H1 (cell line): Measurements from ENCODE around the gene RPS19. TPM values are rescaled to one million over a fixed set of nuclear protein-coding genes. Genes with fewer than 3 reads are reported as not detected.
"Not testable (repeated sequence)": the region's sequence is repeated elsewhere in the genome, so short reads cannot be mapped to it uniquely, and the experiment has no call there.

Source experiments
- CTCF ChIA-PET: fragments of 300-600 bp; sonication (Branson Sonifier 250); formaldehyde crosslinking; loops from one replicate; lab custom pipeline; 2021; ENCODE audit not compliant: partially characterized antibody; lab: Charles Lee
- POLR2A ChIA-PET: fragments of 300-600 bp; sonication (Branson Sonifier 250); formaldehyde crosslinking; loops from one replicate; lab custom pipeline; 2021; ENCODE audit warnings: inconsistent platforms; ENCODE audit not compliant: partially characterized antibody; lab: Charles Lee
- DNase-seq, 2 experiments: peaks; one replicate each; pipeline versions ENCODE4 v3.0.0 to v3.0.0-alpha.2; 2010 to 2022; ENCODE audit warnings: low spot score in 2 of 2, low read depth in 1 of 2, mixed read lengths in 1 of 2
- FAIRE-seq: peaks from 2 replicates; lab custom pipeline; 2011; peaks lifted over from hg19 to GRCh38; lab: Jason Lieb, UNC
- H2AFZ ChIP-seq: 2 replicates; pipeline ENCODE4 v1.8.1; 2012; ENCODE audit warnings: low read length, inconsistent platforms
- H2AK5ac ChIP-seq: 2 replicates; pipeline ENCODE4 v1.6.1; 2013; ENCODE audit warnings: low read depth, low read length
- H2BK120ac ChIP-seq: replicated peaks from 2 replicates; pipeline ENCODE3; 2013; ENCODE audit warnings: low read depth, low read length, inconsistent platforms
- H2BK12ac ChIP-seq: 2 replicates; pipeline ENCODE4 v1.6.1; 2013; ENCODE audit warnings: low read depth, low read length
- H2BK15ac ChIP-seq: 2 replicates; pipeline ENCODE4 v1.6.1; 2013; ENCODE audit warnings: low read length
- H2BK20ac ChIP-seq: 2 replicates; pipeline ENCODE4 v1.6.1; 2013; ENCODE audit warnings: low read length
- H2BK5ac ChIP-seq: 2 replicates; pipeline ENCODE4 v1.6.1; 2013; ENCODE audit warnings: low read depth, low read length
- H3K14ac ChIP-seq: 2 replicates; pipeline ENCODE4 v1.6.1; 2013; ENCODE audit warnings: inconsistent platforms; ENCODE audit not compliant: insufficient read length
- H3K18ac ChIP-seq: 2 replicates; pipeline ENCODE4 v1.6.1; 2013; ENCODE audit warnings: low read length; ENCODE audit errors: extremely low read depth
- H3K23ac ChIP-seq: 2 replicates; pipeline ENCODE4 v1.6.1; 2013; ENCODE audit warnings: inconsistent platforms; ENCODE audit not compliant: insufficient read length
- H3K23me2 ChIP-seq: 2 replicates; pipeline ENCODE4 v1.6.1; 2013; ENCODE audit warnings: low read depth, low read length
- H3K27ac ChIP-seq: 2 replicates; pipeline ENCODE4 v1.6.1; 2011; ENCODE audit warnings: low read depth, low read length, inconsistent platforms
- H3K27me3 ChIP-seq, 4 experiments: replicated peaks in 1 of 4; 1 replicate in 1 of 4; 2 replicates in 3 of 4; pipeline versions ENCODE4 v1.6.1 to v1.8.1; 2011 to 2013; ENCODE audit warnings: low read length in 3 of 4, mild to moderate bottlenecking in 3 of 4, inconsistent platforms in 2 of 4, mixed read lengths in 2 of 4, moderate library complexity in 1 of 4; ENCODE audit not compliant: control insufficient read depth in 3 of 4, insufficient read depth in 3 of 4; ENCODE audit errors: extremely low read depth in 1 of 4
- H3K36me3 ChIP-seq, 4 experiments: 2 replicates each; pipeline versions ENCODE4 v1.6.1 to v1.8.1; 2011 to 2013; ENCODE audit warnings: mild to moderate bottlenecking in 4 of 4, low read length in 3 of 4, moderate library complexity in 2 of 4, control low read depth in 1 of 4, inconsistent platforms in 1 of 4; ENCODE audit not compliant: insufficient read depth in 4 of 4, control insufficient read depth in 2 of 4
- H3K4ac ChIP-seq: replicated peaks from 2 replicates; pipeline ENCODE3; 2013; ENCODE audit warnings: low read length, low read depth, mixed read lengths, inconsistent platforms; ENCODE audit not compliant: insufficient read length
- H3K4me1 ChIP-seq, 4 experiments: replicated peaks in 1 of 4; 1 replicate in 1 of 4; 2 replicates in 3 of 4; pipeline versions ENCODE4 v1.6.1 to v1.8.1; 2011 to 2013; ENCODE audit warnings: low read length in 3 of 4, inconsistent platforms in 2 of 4, mixed read lengths in 1 of 4; ENCODE audit not compliant: insufficient read depth in 4 of 4, control insufficient read depth in 3 of 4
- H3K4me2 ChIP-seq, 2 experiments: 2 replicates each; pipeline versions ENCODE4 v1.6.1 to v1.8.1; 2011 to 2013; ENCODE audit warnings: low read depth in 2 of 2, low read length in 2 of 2, control low read depth in 1 of 2, inconsistent platforms in 1 of 2, mild to moderate bottlenecking in 1 of 2; ENCODE audit not compliant: insufficient read depth in 1 of 2
- H3K4me3 ChIP-seq, 4 experiments: fragments of 200-600, 300-600 bp in 1 of 4; sonication (generic), shearing (Covaris generic), sonication (Bioruptor Twin) in 1 of 4; 2 replicates each; pipeline versions ENCODE4 v1.5.1 to v1.8.1; 2011 to 2016; ENCODE audit warnings: low read length in 4 of 4, low read depth in 3 of 4, control low read depth in 2 of 4, inconsistent platforms in 2 of 4, mild to moderate bottlenecking in 2 of 4, mixed read lengths in 1 of 4, moderate library complexity in 1 of 4; ENCODE audit not compliant: insufficient read depth in 2 of 4; ENCODE audit errors: extremely low read depth in 1 of 4
- H3K56ac ChIP-seq: replicated peaks from 2 replicates; pipeline ENCODE3; 2013; ENCODE audit warnings: low read depth, mild to moderate bottlenecking, mixed read lengths, low read length, inconsistent platforms; ENCODE audit not compliant: insufficient read length
- H3K79me1 ChIP-seq: 2 replicates; pipeline ENCODE4 v1.6.1; 2013; ENCODE audit warnings: low read depth, low read length, control low read depth
- H3K79me2 ChIP-seq, 2 experiments: 2 replicates each; pipeline versions ENCODE4 v1.6.1 to v1.8.1; 2012 to 2013; ENCODE audit warnings: low read length in 2 of 2, mild to moderate bottlenecking in 2 of 2, inconsistent platforms in 1 of 2; ENCODE audit not compliant: insufficient read depth in 2 of 2, control insufficient read depth in 1 of 2
- H3K9ac ChIP-seq, 4 experiments: replicated peaks in 1 of 4; 1 replicate in 1 of 4; 2 replicates in 3 of 4; pipeline versions ENCODE4 v1.6.1 to v1.8.1; 2011 to 2013; ENCODE audit warnings: low read depth in 3 of 4, low read length in 3 of 4, control low read depth in 2 of 4, mild to moderate bottlenecking in 2 of 4, moderate library complexity in 2 of 4, inconsistent platforms in 1 of 4; ENCODE audit errors: extremely low read depth in 1 of 4
- H3K9me3 ChIP-seq, 2 experiments: 2 replicates each; pipeline versions ENCODE4 v1.6.1 to v1.8.1; 2012 to 2013; ENCODE audit warnings: mild to moderate bottlenecking in 2 of 2, moderate library complexity in 2 of 2, control low read depth in 1 of 2, inconsistent platforms in 1 of 2, low read depth in 1 of 2, low read length in 1 of 2, mixed read lengths in 1 of 2; ENCODE audit not compliant: insufficient read depth in 2 of 2
- H4K20me1 ChIP-seq, 2 experiments: replicated peaks in 1 of 2; 2 replicates each; pipeline versions ENCODE3 to v1.8.1; 2011 to 2013; ENCODE audit warnings: inconsistent platforms in 2 of 2, low read length in 2 of 2, mild to moderate bottlenecking in 1 of 2; ENCODE audit not compliant: insufficient read depth in 2 of 2, control insufficient read depth in 1 of 2
- H4K5ac ChIP-seq: 2 replicates; pipeline ENCODE4 v1.6.1; 2013; ENCODE audit warnings: low read length, low read depth, mixed read lengths, inconsistent platforms; ENCODE audit not compliant: insufficient read length
- H4K8ac ChIP-seq: 2 replicates; pipeline ENCODE4 v1.8.0; 2013; ENCODE audit warnings: mild to moderate bottlenecking, moderate library complexity, low read length, inconsistent platforms; ENCODE audit not compliant: insufficient read depth; ENCODE audit errors: extremely low read depth
- H4K91ac ChIP-seq: replicated peaks from 2 replicates; pipeline ENCODE3; 2013; ENCODE audit warnings: low read length, mixed read lengths, inconsistent platforms; ENCODE audit not compliant: insufficient read length
- RNF2 ChIP-seq: fragments of 200-900, 300-1000 bp; sonication (generic); IDR thresholded peaks from 2 replicates; pipeline ENCODE4 v1.7.1; 2016; ENCODE audit warnings: borderline replicate concordance, low read depth, mild to moderate bottlenecking, antibody characterized with exemption, low read length; ENCODE audit not compliant: poor library complexity, severe bottlenecking; ENCODE audit errors: missing control alignments
- WGBS, 2 experiments: shearing (Covaris generic) in 1 of 2; methylation state at CpG; one replicate each; pipeline versions ENCODE4 v1.1.6 to v1.1.7; 2013 to 2015; ENCODE audit warnings: low lambda C conversion rate in 2 of 2, mixed read lengths in 2 of 2, inconsistent platforms in 1 of 2, low coverage in 1 of 2, missing lambda C conversion rate in 1 of 2; ENCODE audit not compliant: insufficient replicate concordance in 2 of 2, insufficient coverage in 1 of 2, insufficient read length in 1 of 2; ENCODE audit errors: extremely low coverage in 1 of 2, missing lambda C conversion rate in 1 of 2; 5-methylcytosine and 5-hydroxymethylcytosine counted together
- polyA plus RNA-seq, 7 experiments: library from polyadenylated mRNA; depleted of rRNA in 3 of 7; stranded (reverse) in 5 of 7; unstranded in 2 of 7; fragments of >200 nt in 5 of 7; fragments of 200-250 nt in 2 of 7; gene quantifications; 1 replicate in 5 of 7; 2 replicates in 1 of 7; 4 replicates in 1 of 7; pipeline versions ENCODE4 v1.2.1 to v1.2.3, GENCODE V29; 2011 to 2013; ENCODE audit warnings: missing spikeins in 2 of 7, mixed read lengths in 2 of 7
- total RNA-seq: library from RNA; stranded (reverse); fragmentation: NEBNext Ultra II Directional; extraction: Animal tissue kit (Norgen Biotek cat#: 25700); gene quantifications from 2 replicates; pipeline ENCODE4 v1.2.1, GENCODE V29; 2021

Gene RPS19
- total and polyA plus RNA-seq, 2 of the 8 experiments (the other 6 are each of a cell fraction or from before 2014, with no cell fraction given) = 2,817 to 5,751 TPM

DNA sequence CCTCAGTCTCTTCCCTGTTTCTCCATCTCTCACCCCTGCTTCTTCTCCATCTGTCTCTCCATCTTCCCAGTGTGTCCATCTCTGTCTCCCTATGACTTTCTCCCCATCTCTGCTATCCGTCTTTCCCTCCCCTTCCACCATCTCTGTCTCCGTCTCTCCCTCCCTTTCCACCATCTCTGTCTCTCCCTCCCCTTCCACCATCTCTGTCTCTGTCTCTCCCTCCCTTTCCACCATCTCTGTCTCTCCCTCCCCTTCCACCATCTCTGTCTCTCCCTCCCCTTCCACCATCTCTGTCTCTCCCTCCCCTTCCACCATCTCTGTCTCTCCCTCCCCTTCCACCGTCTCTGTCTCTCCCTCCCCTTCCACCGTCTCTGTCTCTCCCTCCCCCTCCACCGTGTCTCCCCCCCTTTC, 54.4 kb downstream of the RPS19 start:
- TF ChIP-seq RNF2 = peak; percentile 43
- H3K4me3 ChIP-seq, H2BK12ac ChIP-seq, H3K23ac ChIP-seq, H3K4ac ChIP-seq, H2BK15ac ChIP-seq, H3K79me2 ChIP-seq, H3K9ac ChIP-seq, H3K9me3 ChIP-seq, H3K36me3 ChIP-seq, H3K56ac ChIP-seq, H4K8ac ChIP-seq, POLR2A ChIA-PET, H3K18ac ChIP-seq, H4K5ac ChIP-seq, H3K79me1 ChIP-seq, DNase-seq, H3K14ac ChIP-seq, H3K27ac ChIP-seq, CTCF ChIA-PET, H2BK5ac ChIP-seq, H2AFZ ChIP-seq, H4K91ac ChIP-seq, H2BK120ac ChIP-seq, FAIRE-seq: not testable (repeated sequence)
- Histone ChIP-seq H2AK5ac (0 out of 2 replicates have a peak overlapping the region, but pooled peaks have one; percentile 53), H3K27me3 (peaks cover 57 to 97% (median 95%) of the 10 kb centered on the region in 4 experiments), H2BK20ac (peak overlapping the region; percentile 9; the same call in 1 of the 2 replicates), H3K4me1 (peaks cover 0 to 23% (median 5%) of the 10 kb centered on the region in 4 experiments; a peak in 5 of 7 replicates), H3K4me2 (peak overlapping the region in 1 of 2 experiments; percentile 54; a peak in 1 of 4 replicates), H3K23me2 (peaks cover 20% of the 10 kb centered on the region), H4K20me1 (peaks cover 9 to 47% of the 10 kb centered on the region in 2 experiments)
- WGBS, 2 experiments = 0% methylated on average over 1 of the region's 5 CpGs; no CpG with 5 or more reads in 1 of the 2 experiments
